BJ (cell line): Measurements from ENCODE around the gene ANP32E. TPM values are rescaled to one million over a fixed set of nuclear protein-coding genes. Genes with fewer than 3 reads are reported as not detected.
"Not testable (repeated sequence)": the region's sequence is repeated elsewhere in the genome, so short reads cannot be mapped to it uniquely, and the experiment has no call there.

Experiments
- CTCF ChIA-PET: fragments of 350-600 bp; formaldehyde crosslinking; extraction: SDS; loops from one replicate; lab custom pipeline; 2021; ENCODE audit warnings: antibody characterized with exemption, inconsistent platforms; lab: Yijun Ruan, JAX
- POLR2A ChIA-PET: fragments of 300-600 bp; sonication (Branson Sonifier 250); formaldehyde crosslinking; extraction: SDS; loops from one replicate; lab custom pipeline; 2021; ENCODE audit warnings: antibody characterized with exemption; lab: Charles Lee
- DNase-seq: peaks from one replicate; pipeline ENCODE4 v3.0.0-alpha.2; 2011; ENCODE audit warnings: low read depth
- H3K27me3 ChIP-seq: 2 replicates; pipeline ENCODE4 v1.6.0; 2011; ENCODE audit warnings: low read length; ENCODE audit not compliant: control insufficient read depth, insufficient read depth
- H3K36me3 ChIP-seq: 2 replicates; pipeline ENCODE4 v1.5.1; 2011; ENCODE audit warnings: low read length; ENCODE audit not compliant: control insufficient read depth, insufficient read depth
- H3K4me3 ChIP-seq: 2 replicates; pipeline ENCODE4 v1.5.1; 2011; ENCODE audit warnings: low read depth, mild to moderate bottlenecking, control low read depth, low read length
- CTCF ChIP-seq: IDR thresholded peaks from 2 replicates; pipeline ENCODE4 v1.5.1; 2011; ENCODE audit warnings: low read depth, mild to moderate bottlenecking, control low read depth, inconsistent platforms, low read length, moderate library complexity; ENCODE audit not compliant: insufficient read depth
- polyA plus RNA-seq: library from polyadenylated mRNA; depleted of rRNA; stranded (reverse); fragments of >200 nt; gene quantifications from 2 replicates; pipeline ENCODE4 v1.2.3, GENCODE V29; 2011

ANP32E gene
- polyA plus RNA-seq, 1 experiment = 6.1 TPM

- Histone ChIP-seq H3K27me3 (no peaks in the 10 kb centered on the region), H3K36me3 (no peaks in the 10 kb centered on the region; the same call in none of the 2 replicates), H3K4me3 (no peak overlapping the region)
- TF ChIP-seq CTCF = no peak
- ChIA-PET POLR2A (no interaction called here), CTCF (no interaction called here)
- no peak for DNase-seq
Observed at GRCh38 chr1:150225546-150225945, 10.4 kb downstream of the ANP32E start.

- Histone ChIP-seq H3K4me3 (no peak overlapping the region), H3K36me3 (no peaks in the 10 kb centered on the region; the same call in none of the 2 replicates), H3K27me3 (no peaks in the 10 kb centered on the region)
- CTCF ChIA-PET = interaction anchor here (0.7 kb wide), 1 partner anchor 588 kb away, joined by 3 read pairs; no protein-coding TSS in a partner anchor
- POLR2A ChIA-PET = no interaction called here
- no peak for DNase-seq
- TF ChIP-seq CTCF = no peak
Observed at GRCh38 chr1:150224983-150225382, 10.9 kb downstream of the ANP32E start.

GRCh38 chr1:150221552-150221951 is 14.4 kb downstream of the ANP32E start:
- no peaks in the 10 kb centered on the region; the same call in 1 of the 2 replicates for H3K36me3 ChIP-seq
- POLR2A ChIA-PET = no interaction called here
- CTCF ChIA-PET = interaction anchor here (1.0 to 2.4 kb wide), 3 partner anchors 12 to 155 kb away, joined by 5 to 10 read pairs (median 9); partner anchors contain the start of gene VPS45
- H3K27me3 ChIP-seq = no peaks in the 10 kb centered on the region
- DNase-seq = no peak
- no peak overlapping the region for H3K4me3 ChIP-seq
- TF ChIP-seq CTCF = peak; percentile 56

GRCh38 chr1:150215855-150216254 is 20.1 kb downstream of the ANP32E start:
- DNase-seq, POLR2A ChIA-PET, H3K4me3 ChIP-seq, H3K36me3 ChIP-seq, H3K27me3 ChIP-seq: not testable (repeated sequence)
- CTCF ChIA-PET = interaction anchor here (0.7 kb wide), 1 partner anchor 1202 kb away, joined by 3 read pairs; no protein-coding TSS in a partner anchor

GRCh38 chr1:150214099-150214756 is 21.7 kb downstream of the ANP32E start:
- H3K36me3 ChIP-seq, H3K27me3 ChIP-seq, DNase-seq, POLR2A ChIA-PET: not testable (repeated sequence)
- CTCF ChIA-PET = interaction anchor here (0.6 to 1.0 kb wide), 2 partner anchors 42 to 105 kb away, joined by 3 read pairs; no protein-coding TSS in a partner anchor
- peak overlapping the region; percentile 39 for H3K4me3 ChIP-seq

- POLR2A ChIA-PET = no interaction called here
- DNase-seq = peak; percentile 58
- H3K36me3 ChIP-seq = no peaks in the 10 kb centered on the region
- CTCF ChIA-PET = interaction anchor here (0.7 to 1.0 kb wide), 2 partner anchors 12 to 43 kb away, joined by 3 to 4 read pairs; no protein-coding TSS in a partner anchor
- TF ChIP-seq CTCF = peak; percentile 50
- no peaks in the 10 kb centered on the region for H3K27me3 ChIP-seq
- H3K4me3 ChIP-seq = peak overlapping the region; percentile 39
Observed at GRCh38 chr1:150213170-150214098, 22.5 kb downstream of the ANP32E start.
